Testis (tissue), 3 donors: Measurements from ENCODE around the gene CELSR1. TPM values are rescaled to one million over a fixed set of nuclear protein-coding genes. Genes with fewer than 3 reads are reported as not detected.

Source experiments
- DNase-seq: peaks from one replicate; pipeline ENCODE4 v3.0.0-alpha.2; 2019
- H3K27ac ChIP-seq, 2 donors: fragments of 200-600 bp; sonication (generic); one replicate each; pipeline ENCODE4 v1.5.1; 2019
- H3K27me3 ChIP-seq: fragments of 200-600 bp; sonication (generic); one replicate; pipeline ENCODE4 v1.5.1; 2019
- H3K36me3 ChIP-seq: fragments of 200-600 bp; sonication (generic); one replicate; pipeline ENCODE4 v1.5.1; 2017; ENCODE audit warnings: low read depth; ENCODE audit errors: missing control alignments
- H3K4me1 ChIP-seq: fragments of 200-600 bp; sonication (generic); one replicate; pipeline ENCODE4 v1.5.1; 2019
- H3K4me3 ChIP-seq, 2 donors: fragments of 200-600 bp; sonication (generic); one replicate each; pipeline ENCODE4 v1.5.1; 2017 to 2019
- H3K9me3 ChIP-seq: fragments of 200-600 bp; sonication (generic); one replicate; pipeline ENCODE4 v1.5.1; 2017
- CTCF ChIP-seq, 3 experiments: fragments of 450-650 bp in 2 of 3; fragments of 200-600 bp in 1 of 3; sonication (generic) in 1 of 3; IDR thresholded peaks; one replicate each; pipeline ENCODE4 v1.5.1; 2016 to 2019; ENCODE audit warnings: antibody characterized with exemption in 3 of 3, mild to moderate bottlenecking in 2 of 3, moderate library complexity in 1 of 3
- POLR2A ChIP-seq: fragments of 450-650 bp; IDR thresholded peaks from one replicate; pipeline ENCODE4 v1.6.1; 2017; ENCODE audit warnings: antibody characterized with exemption, mild to moderate bottlenecking, moderate library complexity
- WGBS, 2 donors: methylation state at CpG; one replicate each; pipeline ENCODE4 v1.1.5; 2018; 5-methylcytosine and 5-hydroxymethylcytosine counted together
- intact Hi-C: fragments of 100-400 bp; cut with DNase I; formaldehyde crosslinking; loops from one replicate; pipeline ENCODE4 v1.15.1; 2023; ENCODE audit warnings: low total_unique reads
- polyA plus RNA-seq: library from polyadenylated mRNA; stranded (reverse); fragments of 350-450 nt; fragmentation: Illumina TruSeq; extraction: RNeasy Lipid Tissue Mini Kit (QIAGEN cat#74804); gene quantifications from one replicate; pipeline ENCODE4 v1.2.3, GENCODE V29; 2014; ENCODE audit warnings: low read depth, low replicate concordance; ENCODE audit not compliant: insufficient read depth
- total RNA-seq, 2 donors: library from RNA; depleted of rRNA; stranded (reverse); fragments of >200 nt; gene quantifications; one replicate each; pipeline ENCODE4 v1.2.3, GENCODE V29; 2016

The CELSR1 gene
- total and polyA plus RNA-seq, 3 donors from 2014 or later: 5.6 to 21.5 (median 13.8) TPM

GRCh38 chr22:46329616-46330015 is 207.8 kb downstream of the CELSR1 start:
- no peaks in the 10 kb centered on the region for H3K36me3 ChIP-seq
- DNase-seq: no peak
- H3K4me1 ChIP-seq: peaks cover under 1% of the 10 kb centered on the region
- no peak overlapping the region for H3K27ac ChIP-seq
- H3K27me3 ChIP-seq: no peaks in the 10 kb centered on the region
- 90 to 96% methylated on average over 6 to 8 of the region's 8 CpGs for WGBS, 2 donors
- H3K4me3 ChIP-seq: no peak overlapping the region
- TF ChIP-seq CTCF (IDR thresholded peaks at IDR 0.05) (no peak), POLR2A (no peak)
- no peaks in the 10 kb centered on the region for H3K9me3 ChIP-seq
- intact Hi-C loops: no loop called here

GRCh38 chr22:46328797-46329196 is 208.6 kb downstream of the CELSR1 start:
- Histone ChIP-seq H3K27ac (no peak overlapping the region), H3K27me3 (no peaks in the 10 kb centered on the region), H3K9me3 (no peaks in the 10 kb centered on the region), H3K4me1 (no peaks in the 10 kb centered on the region), H3K4me3 (no peak overlapping the region), H3K36me3 (no peaks in the 10 kb centered on the region)
- DNase-seq: no peak
- WGBS, 2 donors: 92 to 95% methylated on average over 11 of the region's 11 CpGs
- TF ChIP-seq POLR2A: no peak
- TF ChIP-seq CTCF (IDR thresholded peaks at IDR 0.05): no peak
- intact Hi-C loops: no loop called here

GRCh38 chr22:46327691-46328465 is 209.5 kb downstream of the CELSR1 start:
- Histone ChIP-seq H3K27ac (no peak overlapping the region), H3K36me3 (no peaks in the 10 kb centered on the region), H3K4me3 (no peak overlapping the region), H3K9me3 (no peaks in the 10 kb centered on the region), H3K27me3 (no peaks in the 10 kb centered on the region), H3K4me1 (no peaks in the 10 kb centered on the region)
- DNase-seq: no peak
- intact Hi-C loops: no loop called here
- TF ChIP-seq CTCF (IDR thresholded peaks at IDR 0.05): no peak
- TF ChIP-seq POLR2A: no peak
- WGBS, 2 donors: 93 to 95% methylated on average over 10 to 13 of the region's 13 CpGs

- intact Hi-C loops: no loop called here
- DNase-seq: no peak
- no peak overlapping the region for H3K27ac ChIP-seq
- no peaks in the 10 kb centered on the region for H3K4me1 ChIP-seq
- WGBS, 2 donors: 92 to 96% methylated on average over 21 to 23 of the region's 23 CpGs
- H3K4me3 ChIP-seq: no peak overlapping the region
- no peaks in the 10 kb centered on the region for H3K9me3 ChIP-seq
- H3K36me3 ChIP-seq: no peaks in the 10 kb centered on the region
- no peaks in the 10 kb centered on the region for H3K27me3 ChIP-seq
- no peak for TF ChIP-seq POLR2A
- no peak for TF ChIP-seq CTCF (IDR thresholded peaks at IDR 0.05)
These were observed 211.2 kb downstream of the CELSR1 start for GRCh38 chr22:46326066-46326680.

GRCh38 chr22:46323162-46323561 is 214.3 kb downstream of the CELSR1 start:
- H3K4me3 ChIP-seq: no peak overlapping the region
- H3K27me3 ChIP-seq: no peaks in the 10 kb centered on the region
- DNase-seq: no peak
- WGBS, 2 donors: 96 to 99% methylated on average over 15 to 19 of the region's 19 CpGs
- TF ChIP-seq POLR2A: no peak
- no peak for TF ChIP-seq CTCF (IDR thresholded peaks at IDR 0.05)
- H3K27ac ChIP-seq: no peak overlapping the region
- no peaks in the 10 kb centered on the region for H3K36me3 ChIP-seq
- H3K9me3 ChIP-seq: no peaks in the 10 kb centered on the region
- peaks cover 4% of the 10 kb centered on the region for H3K4me1 ChIP-seq
- intact Hi-C loops: no loop called here
